Liver (tissue), 3 donors: ENCODE results near the gene ENAH.

ENCODE experiments used
- ATF3 ChIP-seq: IDR thresholded peaks from 2 replicates; pipeline ENCODE4 v1.6.1; 2016; ENCODE audit warnings: antibody characterized with exemption
- EGR1 ChIP-seq, 2 donors: IDR thresholded peaks; 2 replicates each; pipeline ENCODE4 v1.6.1; 2016 to 2018; ENCODE audit warnings: antibody characterized with exemption in 2 of 2, low read depth in 2 of 2
- GABPA ChIP-seq, 2 donors: IDR thresholded peaks in 1 of 2; conservative IDR thresholded peaks in 1 of 2; 2 replicates each; pipeline ENCODE4 v1.6.1; 2016; ENCODE audit warnings: antibody characterized with exemption in 2 of 2, mild to moderate bottlenecking in 1 of 2, moderate library complexity in 1 of 2
- JUND ChIP-seq, 2 donors: IDR thresholded peaks; 2 replicates each; pipeline ENCODE4 v1.6.1; 2016; ENCODE audit warnings: antibody characterized with exemption in 2 of 2
- MAX ChIP-seq: IDR thresholded peaks from 2 replicates; pipeline ENCODE4 v1.6.1; 2016; ENCODE audit warnings: antibody characterized with exemption
- SP1 ChIP-seq: IDR thresholded peaks from 2 replicates; pipeline ENCODE4 v1.6.1; 2018; ENCODE audit warnings: antibody characterized with exemption, mild to moderate bottlenecking
- TAF1 ChIP-seq: conservative IDR thresholded peaks from 2 replicates; pipeline ENCODE4 v1.6.1; 2016; ENCODE audit warnings: antibody characterized with exemption, mild to moderate bottlenecking
- YY1 ChIP-seq: IDR thresholded peaks from 2 replicates; pipeline ENCODE4 v1.6.1; 2016; ENCODE audit warnings: antibody characterized with exemption, mild to moderate bottlenecking
- TF ChIP-seq, protein P1 (sequence below): fragments of 150-350 bp; IDR thresholded peaks from 2 replicates; pipeline ENCODE4 v1.5.1; 2017; ENCODE audit warnings: improper control_type of control experiment, low read depth, low read length; ENCODE audit not compliant: missing input control
- TF ChIP-seq, protein P2 (sequence below): IDR thresholded peaks from 2 replicates; pipeline ENCODE4 v1.6.1; 2016; ENCODE audit warnings: antibody characterized with exemption
- TF ChIP-seq, protein P3 (sequence below): IDR thresholded peaks from 2 replicates; pipeline ENCODE4 v1.6.1; 2016; ENCODE audit warnings: antibody characterized with exemption, mild to moderate bottlenecking
- donor health status: healthy.
- donor health status: healthy.

DNA sequence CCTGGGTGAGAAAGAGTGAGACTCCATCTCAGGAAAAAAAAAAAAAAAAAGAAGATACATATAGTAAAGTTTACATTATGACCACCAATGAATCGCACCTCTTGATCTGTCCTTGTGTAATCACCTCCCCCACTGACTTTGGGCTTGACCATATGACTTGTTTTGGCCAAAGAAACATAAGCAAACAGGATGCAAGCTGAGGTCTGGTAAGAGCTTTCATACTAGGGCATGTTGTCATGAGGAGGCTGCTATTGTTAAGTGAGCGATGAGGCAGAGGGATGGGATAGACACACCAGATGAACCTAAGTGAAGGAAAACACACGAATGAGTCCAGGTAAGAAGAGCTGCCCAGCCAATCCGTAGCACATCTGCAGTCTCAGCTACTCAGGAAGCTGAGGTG, 10.7 kb downstream of the ENAH start:
- TF ChIP-seq, protein P1, sequence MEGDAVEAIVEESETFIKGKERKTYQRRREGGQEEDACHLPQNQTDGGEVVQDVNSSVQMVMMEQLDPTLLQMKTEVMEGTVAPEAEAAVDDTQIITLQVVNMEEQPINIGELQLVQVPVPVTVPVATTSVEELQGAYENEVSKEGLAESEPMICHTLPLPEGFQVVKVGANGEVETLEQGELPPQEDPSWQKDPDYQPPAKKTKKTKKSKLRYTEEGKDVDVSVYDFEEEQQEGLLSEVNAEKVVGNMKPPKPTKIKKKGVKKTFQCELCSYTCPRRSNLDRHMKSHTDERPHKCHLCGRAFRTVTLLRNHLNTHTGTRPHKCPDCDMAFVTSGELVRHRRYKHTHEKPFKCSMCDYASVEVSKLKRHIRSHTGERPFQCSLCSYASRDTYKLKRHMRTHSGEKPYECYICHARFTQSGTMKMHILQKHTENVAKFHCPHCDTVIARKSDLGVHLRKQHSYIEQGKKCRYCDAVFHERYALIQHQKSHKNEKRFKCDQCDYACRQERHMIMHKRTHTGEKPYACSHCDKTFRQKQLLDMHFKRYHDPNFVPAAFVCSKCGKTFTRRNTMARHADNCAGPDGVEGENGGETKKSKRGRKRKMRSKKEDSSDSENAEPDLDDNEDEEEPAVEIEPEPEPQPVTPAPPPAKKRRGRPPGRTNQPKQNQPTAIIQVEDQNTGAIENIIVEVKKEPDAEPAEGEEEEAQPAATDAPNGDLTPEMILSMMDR = no peak
- no peak for TF ChIP-seq JUND (IDR thresholded peaks at IDR 0.05)
- TF ChIP-seq TAF1 = no peak
- no peak for TF ChIP-seq GABPA (IDR thresholded peaks at IDR 0.05 in 1 of 2, conservative IDR thresholded peaks at IDR 0.05 in 1 of 2)
- TF ChIP-seq, protein P2, sequence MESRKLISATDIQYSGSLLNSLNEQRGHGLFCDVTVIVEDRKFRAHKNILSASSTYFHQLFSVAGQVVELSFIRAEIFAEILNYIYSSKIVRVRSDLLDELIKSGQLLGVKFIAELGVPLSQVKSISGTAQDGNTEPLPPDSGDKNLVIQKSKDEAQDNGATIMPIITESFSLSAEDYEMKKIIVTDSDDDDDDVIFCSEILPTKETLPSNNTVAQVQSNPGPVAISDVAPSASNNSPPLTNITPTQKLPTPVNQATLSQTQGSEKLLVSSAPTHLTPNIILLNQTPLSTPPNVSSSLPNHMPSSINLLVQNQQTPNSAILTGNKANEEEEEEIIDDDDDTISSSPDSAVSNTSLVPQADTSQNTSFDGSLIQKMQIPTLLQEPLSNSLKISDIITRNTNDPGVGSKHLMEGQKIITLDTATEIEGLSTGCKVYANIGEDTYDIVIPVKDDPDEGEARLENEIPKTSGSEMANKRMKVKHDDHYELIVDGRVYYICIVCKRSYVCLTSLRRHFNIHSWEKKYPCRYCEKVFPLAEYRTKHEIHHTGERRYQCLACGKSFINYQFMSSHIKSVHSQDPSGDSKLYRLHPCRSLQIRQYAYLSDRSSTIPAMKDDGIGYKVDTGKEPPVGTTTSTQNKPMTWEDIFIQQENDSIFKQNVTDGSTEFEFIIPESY = no peak
- TF ChIP-seq EGR1 (IDR thresholded peaks at IDR 0.05; ENCODE audit: low read depth in 2 of 2) = no peak
- no peak for TF ChIP-seq YY1
- no peak for TF ChIP-seq SP1
- TF ChIP-seq MAX = no peak
- TF ChIP-seq, protein P3, sequence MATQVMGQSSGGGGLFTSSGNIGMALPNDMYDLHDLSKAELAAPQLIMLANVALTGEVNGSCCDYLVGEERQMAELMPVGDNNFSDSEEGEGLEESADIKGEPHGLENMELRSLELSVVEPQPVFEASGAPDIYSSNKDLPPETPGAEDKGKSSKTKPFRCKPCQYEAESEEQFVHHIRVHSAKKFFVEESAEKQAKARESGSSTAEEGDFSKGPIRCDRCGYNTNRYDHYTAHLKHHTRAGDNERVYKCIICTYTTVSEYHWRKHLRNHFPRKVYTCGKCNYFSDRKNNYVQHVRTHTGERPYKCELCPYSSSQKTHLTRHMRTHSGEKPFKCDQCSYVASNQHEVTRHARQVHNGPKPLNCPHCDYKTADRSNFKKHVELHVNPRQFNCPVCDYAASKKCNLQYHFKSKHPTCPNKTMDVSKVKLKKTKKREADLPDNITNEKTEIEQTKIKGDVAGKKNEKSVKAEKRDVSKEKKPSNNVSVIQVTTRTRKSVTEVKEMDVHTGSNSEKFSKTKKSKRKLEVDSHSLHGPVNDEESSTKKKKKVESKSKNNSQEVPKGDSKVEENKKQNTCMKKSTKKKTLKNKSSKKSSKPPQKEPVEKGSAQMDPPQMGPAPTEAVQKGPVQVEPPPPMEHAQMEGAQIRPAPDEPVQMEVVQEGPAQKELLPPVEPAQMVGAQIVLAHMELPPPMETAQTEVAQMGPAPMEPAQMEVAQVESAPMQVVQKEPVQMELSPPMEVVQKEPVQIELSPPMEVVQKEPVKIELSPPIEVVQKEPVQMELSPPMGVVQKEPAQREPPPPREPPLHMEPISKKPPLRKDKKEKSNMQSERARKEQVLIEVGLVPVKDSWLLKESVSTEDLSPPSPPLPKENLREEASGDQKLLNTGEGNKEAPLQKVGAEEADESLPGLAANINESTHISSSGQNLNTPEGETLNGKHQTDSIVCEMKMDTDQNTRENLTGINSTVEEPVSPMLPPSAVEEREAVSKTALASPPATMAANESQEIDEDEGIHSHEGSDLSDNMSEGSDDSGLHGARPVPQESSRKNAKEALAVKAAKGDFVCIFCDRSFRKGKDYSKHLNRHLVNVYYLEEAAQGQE = no peak
- TF ChIP-seq ATF3 = no peak
